Suppressor macrophage treated with lipopolysaccharide for 4 hours (primary cell): Measurements from ENCODE around the gene SNCAIP.

Experiments used
- DNase-seq: peaks from one replicate; pipeline ENCODE4 v3.0.0-alpha.2; 2020

SNCAIP gene

GRCh38 chr5:122430319-122430586 lies 118.2 kb downstream of the SNCAIP start:
- no peak for DNase-seq

- no peak for DNase-seq
Measured at GRCh38 chr5:122431298-122431697, 119.3 kb downstream of the SNCAIP start.

- DNase-seq, result no peak
Measured at GRCh38 chr5:122434205-122434970, 122.4 kb downstream of the SNCAIP start.

GRCh38 chr5:122435234-122435633 lies 123.2 kb downstream of the SNCAIP start:
- DNase-seq, result no peak

GRCh38 chr5:122435761-122436160 lies 123.7 kb downstream of the SNCAIP start:
- DNase-seq, result no peak

- DNase-seq, result peak; percentile 9
Measured at GRCh38 chr5:122436615-122437014, 124.6 kb downstream of the SNCAIP start.

- no peak for DNase-seq
Measured at GRCh38 chr5:122439645-122440044, 127.6 kb downstream of the SNCAIP start.

- no peak for DNase-seq
Measured at GRCh38 chr5:122442938-122443337, 130.9 kb downstream of the SNCAIP start.

- no peak for DNase-seq
Measured at GRCh38 chr5:122444411-122444810, 132.4 kb downstream of the SNCAIP start.

- DNase-seq, result no peak
Measured at GRCh38 chr5:122445070-122445469, 133.0 kb downstream of the SNCAIP start.

GRCh38 chr5:122447072-122447471 lies 135.0 kb downstream of the SNCAIP start:
- DNase-seq, result no peak

- no peak for DNase-seq
Measured at GRCh38 chr5:122447879-122448278, 135.8 kb downstream of the SNCAIP start.

- DNase-seq, result no peak
Measured at GRCh38 chr5:122454541-122454940, 142.5 kb downstream of the SNCAIP start.

GRCh38 chr5:122455939-122456338 lies 143.9 kb downstream of the SNCAIP start:
- DNase-seq, result no peak

- DNase-seq, result no peak
Measured at GRCh38 chr5:122457178-122457826, 145.3 kb downstream of the SNCAIP start.

- DNase-seq, result peak; percentile 2
Measured at GRCh38 chr5:122458278-122458872, 146.3 kb downstream of the SNCAIP start.

GRCh38 chr5:122462486-122462885 lies 150.4 kb downstream of the SNCAIP start:
- DNase-seq, result no peak

- no peak for DNase-seq
Measured at GRCh38 chr5:122463221-122463620, 151.2 kb downstream of the SNCAIP start.

GRCh38 chr5:122464191-122464590 lies 152.2 kb downstream of the SNCAIP start:
- DNase-seq, result no peak

- DNase-seq, result no peak
Measured at GRCh38 chr5:122465031-122465577, 153.1 kb downstream of the SNCAIP start.

- DNase-seq, result no peak
Measured at GRCh38 chr5:122465994-122466393, 154.0 kb downstream of the SNCAIP start.

- no peak for DNase-seq
Measured at GRCh38 chr5:122468351-122469116, 156.5 kb downstream of the SNCAIP start.

GRCh38 chr5:122469384-122469919 lies 157.4 kb downstream of the SNCAIP start:
- DNase-seq, result no peak
